K562 (cell line): ENCODE data around the gene CALCOCO2. TPM values are rescaled to one million over a fixed set of nuclear protein-coding genes. Genes with fewer than 3 reads are reported as not detected.
A peak's percentile ranks its signal among the peaks of the same experiment; 100 is the strongest.

ENCODE experiments used
- CBX8 ChIP-seq: fragments of 200-600 bp; sonication (generic); IDR thresholded peaks from 2 replicates; pipeline ENCODE4 v1.6.1; 2012; ENCODE audit warnings: borderline replicate concordance, mixed run types, low read depth, mild to moderate bottlenecking, moderate library complexity, mixed read lengths, low read length, control low read depth, inconsistent platforms; ENCODE audit not compliant: poor library complexity, severe bottlenecking; ENCODE audit errors: extremely low read depth
- MED1 ChIP-seq: sonication (generic); formaldehyde crosslinking; IDR thresholded peaks from 2 replicates; pipeline ENCODE4 v1.8.1; 2023; ENCODE audit warnings: missing genetic modification reagents, borderline replicate concordance
- RBM14 ChIP-seq: fragments of 200-400 bp; formaldehyde crosslinking; IDR thresholded peaks from 2 replicates; pipeline ENCODE4 v1.6.1; 2018; ENCODE audit warnings: low read depth, mild to moderate bottlenecking, low read length, moderate library complexity, borderline replicate concordance; ENCODE audit not compliant: insufficient read depth
- SIX5 ChIP-seq, 2 experiments: IDR thresholded peaks; 2 replicates each; pipeline ENCODE4 v1.6.1; 2011; ENCODE audit warnings: low read length in 2 of 2, borderline replicate concordance in 1 of 2, low read depth in 1 of 2, mild to moderate bottlenecking in 1 of 2, moderate library complexity in 1 of 2; ENCODE audit not compliant: insufficient read depth in 1 of 2
- SMAD4 ChIP-seq: fragments of 250-450 bp; sonication (Bioruptor Pico); conservative IDR thresholded peaks from 2 replicates; pipeline ENCODE4 v1.8.0; 2021; ENCODE audit warnings: inconsistent platforms, mild to moderate bottlenecking, moderate library complexity
- SNIP1 ChIP-seq: fragments of 450-650 bp; IDR thresholded peaks from 2 replicates; pipeline ENCODE4 v1.7.1; 2017; ENCODE audit warnings: low read depth, mild to moderate bottlenecking
- SREBF2 ChIP-seq: sonication (generic); formaldehyde crosslinking; IDR thresholded peaks from 2 replicates; pipeline ENCODE4 v1.4.0; 2020; ENCODE audit warnings: mild to moderate bottlenecking, missing genetic modification reagents
- SUPT5H ChIP-seq: fragments of 450-650 bp; IDR thresholded peaks from 2 replicates; pipeline ENCODE4 v1.6.1; 2016
- ZNF551 ChIP-seq: fragments of 250-450 bp; sonication (Bioruptor Pico); IDR thresholded peaks from 2 replicates; pipeline ENCODE4 v1.5.0; 2021; ENCODE audit warnings: mild to moderate bottlenecking, moderate library complexity
- polyA plus RNA-seq, 8 experiments: library from polyadenylated mRNA; depleted of rRNA in 4 of 8; stranded (reverse) in 5 of 8; unstranded in 3 of 8; fragments of >200 nt; fragmentation: Nextera tagmentation in 2 of 8; fragmentation: Illumina TruSeq in 1 of 8; extraction: Ambion mirVana in 2 of 8; extraction: Trizol in 1 of 8; gene quantifications; 2 replicates each; pipeline versions ENCODE4 v1.2.1 to v1.2.3, GENCODE V29; 2011 to 2014; ENCODE audit warnings: inconsistent platforms in 1 of 8, missing spikeins in 1 of 8
- total RNA-seq, 7 experiments: library from RNA; depleted of rRNA in 6 of 7; stranded (reverse); fragments of >200 nt in 6 of 7; fragmentation: Illumina TruSeq in 2 of 7; extraction: Trizol in 2 of 7; gene quantifications; 2 replicates each; pipeline versions ENCODE4 v1.2.1 to v1.2.3, GENCODE V29; 2011 to 2021; ENCODE audit warnings: low replicate concordance in 1 of 7
- TF ChIP-seq, protein P1 (sequence below): fragments of 450-650 bp; IDR thresholded peaks from 2 replicates; pipeline ENCODE4 v1.6.1; 2016; ENCODE audit warnings: mild to moderate bottlenecking, moderate library complexity
- TF ChIP-seq, protein P2 (sequence below): fragments of 450-650 bp; IDR thresholded peaks from one replicate; pipeline ENCODE4 v1.6.1; 2018; ENCODE audit warnings: mild to moderate bottlenecking, moderate library complexity; ENCODE audit not compliant: partially characterized antibody

The CALCOCO2 gene
- total and polyA plus RNA-seq, 9 of the 15 experiments (the other 6 are each of a cell fraction or from before 2014, with no cell fraction given), result 24.1 to 87.3 (median 67.5) TPM

DNA sequence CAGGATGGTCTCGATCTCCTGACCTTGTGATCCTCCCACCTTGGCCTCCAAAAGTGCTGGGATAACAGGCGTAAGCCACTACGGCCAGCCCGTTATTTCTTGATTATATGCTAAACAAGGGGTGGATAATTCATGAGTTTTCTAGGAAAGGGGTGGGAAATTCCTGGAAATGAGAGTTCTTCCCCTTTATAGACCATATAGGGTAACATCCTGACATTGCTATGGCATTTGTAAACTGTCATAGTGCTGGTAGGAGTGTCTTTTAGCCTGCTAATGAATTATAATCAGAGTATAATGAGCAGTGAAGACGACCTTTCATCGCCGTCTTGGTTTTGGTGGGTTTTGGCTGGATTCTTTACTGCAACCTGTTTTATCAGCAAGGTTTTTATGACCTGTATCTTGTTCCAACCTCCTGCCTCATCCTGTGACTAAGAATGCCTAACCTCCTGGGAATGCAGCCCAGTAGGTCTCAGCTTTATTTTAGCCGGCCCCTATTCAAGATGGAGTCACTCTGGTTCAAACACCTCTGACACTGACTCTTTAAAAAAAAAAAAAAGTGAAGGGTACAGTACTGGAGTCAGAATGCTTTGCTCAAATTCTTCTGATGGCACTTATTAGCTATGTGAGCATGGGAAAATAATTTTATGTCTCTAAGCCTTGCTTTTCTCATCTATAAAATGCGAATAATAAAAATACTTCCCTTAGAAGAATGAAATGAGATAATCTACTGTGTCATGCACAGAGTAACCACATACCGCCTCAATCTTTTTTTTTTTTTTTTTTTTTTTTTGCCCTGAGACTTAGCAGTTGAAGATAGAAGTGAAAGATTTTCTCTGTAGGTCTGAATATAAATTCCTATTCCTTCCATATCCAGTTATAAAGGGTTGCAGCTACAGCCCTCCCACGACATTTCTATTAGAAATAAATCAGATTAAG is 5.1 kb upstream of the CALCOCO2 start (continued):
- TF ChIP-seq, protein P1, sequence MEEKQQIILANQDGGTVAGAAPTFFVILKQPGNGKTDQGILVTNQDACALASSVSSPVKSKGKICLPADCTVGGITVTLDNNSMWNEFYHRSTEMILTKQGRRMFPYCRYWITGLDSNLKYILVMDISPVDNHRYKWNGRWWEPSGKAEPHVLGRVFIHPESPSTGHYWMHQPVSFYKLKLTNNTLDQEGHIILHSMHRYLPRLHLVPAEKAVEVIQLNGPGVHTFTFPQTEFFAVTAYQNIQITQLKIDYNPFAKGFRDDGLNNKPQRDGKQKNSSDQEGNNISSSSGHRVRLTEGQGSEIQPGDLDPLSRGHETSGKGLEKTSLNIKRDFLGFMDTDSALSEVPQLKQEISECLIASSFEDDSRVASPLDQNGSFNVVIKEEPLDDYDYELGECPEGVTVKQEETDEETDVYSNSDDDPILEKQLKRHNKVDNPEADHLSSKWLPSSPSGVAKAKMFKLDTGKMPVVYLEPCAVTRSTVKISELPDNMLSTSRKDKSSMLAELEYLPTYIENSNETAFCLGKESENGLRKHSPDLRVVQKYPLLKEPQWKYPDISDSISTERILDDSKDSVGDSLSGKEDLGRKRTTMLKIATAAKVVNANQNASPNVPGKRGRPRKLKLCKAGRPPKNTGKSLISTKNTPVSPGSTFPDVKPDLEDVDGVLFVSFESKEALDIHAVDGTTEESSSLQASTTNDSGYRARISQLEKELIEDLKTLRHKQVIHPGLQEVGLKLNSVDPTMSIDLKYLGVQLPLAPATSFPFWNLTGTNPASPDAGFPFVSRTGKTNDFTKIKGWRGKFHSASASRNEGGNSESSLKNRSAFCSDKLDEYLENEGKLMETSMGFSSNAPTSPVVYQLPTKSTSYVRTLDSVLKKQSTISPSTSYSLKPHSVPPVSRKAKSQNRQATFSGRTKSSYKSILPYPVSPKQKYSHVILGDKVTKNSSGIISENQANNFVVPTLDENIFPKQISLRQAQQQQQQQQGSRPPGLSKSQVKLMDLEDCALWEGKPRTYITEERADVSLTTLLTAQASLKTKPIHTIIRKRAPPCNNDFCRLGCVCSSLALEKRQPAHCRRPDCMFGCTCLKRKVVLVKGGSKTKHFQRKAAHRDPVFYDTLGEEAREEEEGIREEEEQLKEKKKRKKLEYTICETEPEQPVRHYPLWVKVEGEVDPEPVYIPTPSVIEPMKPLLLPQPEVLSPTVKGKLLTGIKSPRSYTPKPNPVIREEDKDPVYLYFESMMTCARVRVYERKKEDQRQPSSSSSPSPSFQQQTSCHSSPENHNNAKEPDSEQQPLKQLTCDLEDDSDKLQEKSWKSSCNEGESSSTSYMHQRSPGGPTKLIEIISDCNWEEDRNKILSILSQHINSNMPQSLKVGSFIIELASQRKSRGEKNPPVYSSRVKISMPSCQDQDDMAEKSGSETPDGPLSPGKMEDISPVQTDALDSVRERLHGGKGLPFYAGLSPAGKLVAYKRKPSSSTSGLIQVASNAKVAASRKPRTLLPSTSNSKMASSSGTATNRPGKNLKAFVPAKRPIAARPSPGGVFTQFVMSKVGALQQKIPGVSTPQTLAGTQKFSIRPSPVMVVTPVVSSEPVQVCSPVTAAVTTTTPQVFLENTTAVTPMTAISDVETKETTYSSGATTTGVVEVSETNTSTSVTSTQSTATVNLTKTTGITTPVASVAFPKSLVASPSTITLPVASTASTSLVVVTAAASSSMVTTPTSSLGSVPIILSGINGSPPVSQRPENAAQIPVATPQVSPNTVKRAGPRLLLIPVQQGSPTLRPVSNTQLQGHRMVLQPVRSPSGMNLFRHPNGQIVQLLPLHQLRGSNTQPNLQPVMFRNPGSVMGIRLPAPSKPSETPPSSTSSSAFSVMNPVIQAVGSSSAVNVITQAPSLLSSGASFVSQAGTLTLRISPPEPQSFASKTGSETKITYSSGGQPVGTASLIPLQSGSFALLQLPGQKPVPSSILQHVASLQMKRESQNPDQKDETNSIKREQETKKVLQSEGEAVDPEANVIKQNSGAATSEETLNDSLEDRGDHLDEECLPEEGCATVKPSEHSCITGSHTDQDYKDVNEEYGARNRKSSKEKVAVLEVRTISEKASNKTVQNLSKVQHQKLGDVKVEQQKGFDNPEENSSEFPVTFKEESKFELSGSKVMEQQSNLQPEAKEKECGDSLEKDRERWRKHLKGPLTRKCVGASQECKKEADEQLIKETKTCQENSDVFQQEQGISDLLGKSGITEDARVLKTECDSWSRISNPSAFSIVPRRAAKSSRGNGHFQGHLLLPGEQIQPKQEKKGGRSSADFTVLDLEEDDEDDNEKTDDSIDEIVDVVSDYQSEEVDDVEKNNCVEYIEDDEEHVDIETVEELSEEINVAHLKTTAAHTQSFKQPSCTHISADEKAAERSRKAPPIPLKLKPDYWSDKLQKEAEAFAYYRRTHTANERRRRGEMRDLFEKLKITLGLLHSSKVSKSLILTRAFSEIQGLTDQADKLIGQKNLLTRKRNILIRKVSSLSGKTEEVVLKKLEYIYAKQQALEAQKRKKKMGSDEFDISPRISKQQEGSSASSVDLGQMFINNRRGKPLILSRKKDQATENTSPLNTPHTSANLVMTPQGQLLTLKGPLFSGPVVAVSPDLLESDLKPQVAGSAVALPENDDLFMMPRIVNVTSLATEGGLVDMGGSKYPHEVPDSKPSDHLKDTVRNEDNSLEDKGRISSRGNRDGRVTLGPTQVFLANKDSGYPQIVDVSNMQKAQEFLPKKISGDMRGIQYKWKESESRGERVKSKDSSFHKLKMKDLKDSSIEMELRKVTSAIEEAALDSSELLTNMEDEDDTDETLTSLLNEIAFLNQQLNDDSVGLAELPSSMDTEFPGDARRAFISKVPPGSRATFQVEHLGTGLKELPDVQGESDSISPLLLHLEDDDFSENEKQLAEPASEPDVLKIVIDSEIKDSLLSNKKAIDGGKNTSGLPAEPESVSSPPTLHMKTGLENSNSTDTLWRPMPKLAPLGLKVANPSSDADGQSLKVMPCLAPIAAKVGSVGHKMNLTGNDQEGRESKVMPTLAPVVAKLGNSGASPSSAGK, result no peak
- no peak for TF ChIP-seq SREBF2
- no peak for TF ChIP-seq RBM14
- no peak for TF ChIP-seq SNIP1
- TF ChIP-seq SIX5 (IDR thresholded peaks at IDR 0.05; ENCODE audit: borderline replicate concordance in 1 of 2, insufficient read depth in 1 of 2, low read depth in 1 of 2, low read length in 2 of 2), result no peak
- TF ChIP-seq SMAD4 (CRISPR knock-in tag), result peak; percentile 99
- peak; percentile 79; the same call in 1 of the 2 replicates for TF ChIP-seq ZNF551 (CRISPR knock-in tag)
- TF ChIP-seq, protein P2, sequence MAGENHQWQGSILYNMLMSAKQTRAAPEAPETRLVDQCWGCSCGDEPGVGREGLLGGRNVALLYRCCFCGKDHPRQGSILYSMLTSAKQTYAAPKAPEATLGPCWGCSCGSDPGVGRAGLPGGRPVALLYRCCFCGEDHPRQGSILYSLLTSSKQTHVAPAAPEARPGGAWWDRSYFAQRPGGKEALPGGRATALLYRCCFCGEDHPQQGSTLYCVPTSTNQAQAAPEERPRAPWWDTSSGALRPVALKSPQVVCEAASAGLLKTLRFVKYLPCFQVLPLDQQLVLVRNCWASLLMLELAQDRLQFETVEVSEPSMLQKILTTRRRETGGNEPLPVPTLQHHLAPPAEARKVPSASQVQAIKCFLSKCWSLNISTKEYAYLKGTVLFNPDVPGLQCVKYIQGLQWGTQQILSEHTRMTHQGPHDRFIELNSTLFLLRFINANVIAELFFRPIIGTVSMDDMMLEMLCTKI, result no peak
- no peak for TF ChIP-seq MED1
- TF ChIP-seq SUPT5H, result no peak
- TF ChIP-seq CBX8, result no peak
